Middle frontal gyrus (tissue), 1 donor: ENCODE data around the gene SPAAR.
"Not testable (repeated sequence)": the region's sequence is repeated elsewhere in the genome, so short reads cannot be mapped to it uniquely, and the experiment has no call there.

ENCODE experiments used
- DNase-seq: peaks from one replicate; pipeline ENCODE4 v3.0.0-alpha.2; 2015; ENCODE audit warnings: low spot score; ENCODE audit errors: extremely low spot score

The SPAAR gene

DNA sequence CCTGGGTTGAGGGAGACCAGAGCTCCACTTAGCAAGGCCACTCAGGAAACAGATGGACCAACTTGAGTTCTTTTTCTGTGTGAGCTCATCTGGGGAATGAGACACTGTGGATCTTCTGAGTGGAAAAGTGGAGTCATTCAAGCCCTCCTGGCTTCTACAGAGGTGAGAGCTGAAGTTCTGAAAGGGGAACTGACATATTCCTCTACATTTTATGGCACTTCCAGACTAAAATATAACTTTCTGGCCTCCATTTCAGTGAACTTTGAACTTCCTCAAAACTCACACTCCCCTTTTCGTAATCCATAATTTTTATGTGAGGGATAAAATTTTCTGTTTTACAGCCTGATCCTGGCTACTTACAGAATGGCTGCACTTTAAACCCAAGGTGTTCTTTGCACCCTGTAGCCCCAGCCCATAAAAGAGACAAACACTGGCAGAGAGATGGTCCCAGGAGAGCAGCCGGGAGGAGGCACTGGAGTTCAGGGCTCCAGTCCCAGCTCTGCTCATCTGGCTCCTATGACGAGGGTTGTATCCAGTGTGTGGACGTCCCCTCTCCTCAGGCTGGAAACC, 10.8 kb downstream of the SPAAR start:
- DNase-seq: no peak

DNA sequence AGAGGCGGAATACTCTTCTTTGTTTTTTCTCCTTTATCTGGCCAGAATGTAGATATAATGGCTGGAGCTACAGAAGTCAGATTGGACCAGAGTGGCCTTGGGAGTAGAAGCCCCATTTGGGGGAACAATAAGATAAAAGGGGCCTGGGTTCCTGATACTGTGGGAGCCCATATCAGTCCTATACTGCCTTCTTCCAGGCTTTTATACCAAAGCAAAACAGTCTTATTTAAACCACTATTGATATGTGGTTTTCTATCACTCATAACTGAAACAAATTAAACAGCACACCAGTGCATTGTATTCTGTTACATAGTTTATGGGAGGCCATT, 14.3 kb downstream of the SPAAR start:
- no peak for DNase-seq

DNA sequence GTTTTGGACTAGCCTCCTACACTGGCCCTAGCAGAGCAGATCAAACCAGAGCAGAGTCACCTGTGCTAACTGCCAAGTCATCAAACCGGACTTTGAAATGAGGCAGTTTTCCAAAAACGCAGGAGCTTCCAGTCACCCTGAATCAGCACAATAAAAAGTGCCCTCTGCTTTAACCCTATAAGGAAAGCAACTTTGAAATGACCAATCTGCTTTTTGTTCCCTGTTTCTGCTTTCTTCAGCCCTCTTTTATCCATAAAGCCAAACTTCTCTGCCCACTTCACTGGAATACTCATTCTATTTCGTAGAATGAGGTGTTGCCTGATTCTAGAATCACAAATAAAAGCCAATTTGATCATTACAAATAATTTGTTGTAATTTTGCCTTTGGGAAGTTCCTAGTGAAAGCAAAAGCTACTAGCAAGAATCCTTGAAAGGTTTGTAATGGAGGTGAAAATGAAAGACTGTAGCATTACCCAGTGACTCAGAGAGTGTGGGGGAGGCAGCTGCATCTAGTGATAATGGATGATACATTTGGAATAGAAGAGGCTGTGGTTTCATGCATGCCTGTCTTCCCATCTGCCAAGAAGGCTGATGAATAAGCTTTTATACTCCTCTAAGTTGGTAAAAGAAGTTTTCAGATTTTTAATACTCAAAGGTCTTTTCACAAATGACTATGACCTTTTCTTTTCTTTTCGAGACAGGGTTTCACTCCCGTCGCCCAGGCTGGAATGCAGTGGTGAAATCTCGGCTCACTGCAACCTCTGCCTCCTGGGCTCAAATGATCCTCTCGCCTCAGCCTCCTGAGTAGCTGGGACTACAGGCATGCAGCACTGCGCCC, 14.9 kb downstream of the SPAAR start:
- peak; percentile 47 for DNase-seq

DNA sequence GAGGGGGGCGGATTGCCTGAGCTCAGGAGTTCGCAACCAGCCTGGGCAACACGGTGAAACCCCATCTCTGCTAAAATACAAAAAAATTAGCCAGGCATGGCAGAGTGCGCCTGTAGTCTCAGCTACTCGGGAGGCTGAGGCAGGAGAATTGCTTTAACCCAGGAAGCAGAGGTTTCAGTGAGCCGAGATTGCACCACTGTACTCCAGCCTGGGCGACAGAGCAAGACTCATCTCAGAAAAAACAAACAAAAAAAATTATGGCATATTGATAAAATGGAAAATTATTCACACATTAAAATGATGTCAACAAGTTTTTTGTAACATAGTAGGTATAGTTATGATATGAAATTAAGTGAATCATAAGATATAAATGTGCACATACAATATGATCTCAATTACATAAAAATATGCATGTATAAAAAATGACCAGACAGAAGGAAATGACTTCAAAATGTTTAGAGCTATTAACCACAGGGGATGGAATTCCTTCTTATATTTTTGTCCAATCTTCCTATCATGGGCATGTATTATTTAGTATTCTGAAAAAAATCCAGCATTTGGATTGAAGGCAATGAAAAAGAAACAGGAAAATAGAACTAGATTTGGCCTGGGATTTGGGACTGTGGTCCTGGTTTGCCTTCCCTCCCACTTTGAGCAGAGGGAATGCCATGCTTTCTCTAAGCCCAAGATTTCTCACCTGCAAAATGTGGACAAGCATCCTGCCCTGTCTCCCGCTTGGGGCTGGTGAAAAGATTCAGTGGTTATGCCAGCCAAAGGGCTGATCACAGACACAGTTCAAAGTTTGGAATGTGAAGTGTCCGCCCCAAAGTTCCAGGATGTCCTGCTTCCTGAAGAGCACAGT, 19.5 kb downstream of the SPAAR start:
- DNase-seq: no peak

DNA sequence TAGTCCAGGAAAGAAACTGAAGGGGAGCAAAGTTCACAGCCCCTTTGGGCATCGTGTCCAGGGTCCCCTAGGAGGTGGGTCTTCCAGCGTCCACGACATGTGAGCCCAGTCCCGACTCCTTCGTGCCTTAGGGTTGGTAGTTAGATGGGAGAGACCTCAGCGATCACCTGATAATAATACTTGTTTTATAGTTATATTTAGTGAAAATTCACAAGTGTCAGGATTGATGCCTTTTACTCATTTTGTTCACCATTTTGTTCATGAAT, 20.1 kb downstream of the SPAAR start:
- DNase-seq: no peak

DNA sequence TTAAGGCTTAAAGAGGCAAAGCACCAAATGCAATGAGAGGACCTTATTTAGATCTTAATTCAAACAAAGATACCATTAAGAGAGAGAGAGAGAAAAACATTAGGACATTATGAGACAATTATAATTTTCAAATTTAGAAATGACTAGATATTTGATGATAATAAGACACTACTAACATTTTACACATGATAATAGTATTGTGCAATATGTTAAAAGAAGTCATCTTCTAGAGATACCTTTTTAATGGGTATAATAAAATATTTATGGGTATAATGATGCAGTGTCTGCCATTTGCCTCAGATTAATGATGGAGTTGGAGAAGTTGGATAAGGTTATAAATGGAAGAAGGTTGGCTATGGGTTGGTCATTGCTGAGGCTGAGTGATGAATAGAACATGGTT, 21.2 kb downstream of the SPAAR start:
- DNase-seq: no peak

DNA sequence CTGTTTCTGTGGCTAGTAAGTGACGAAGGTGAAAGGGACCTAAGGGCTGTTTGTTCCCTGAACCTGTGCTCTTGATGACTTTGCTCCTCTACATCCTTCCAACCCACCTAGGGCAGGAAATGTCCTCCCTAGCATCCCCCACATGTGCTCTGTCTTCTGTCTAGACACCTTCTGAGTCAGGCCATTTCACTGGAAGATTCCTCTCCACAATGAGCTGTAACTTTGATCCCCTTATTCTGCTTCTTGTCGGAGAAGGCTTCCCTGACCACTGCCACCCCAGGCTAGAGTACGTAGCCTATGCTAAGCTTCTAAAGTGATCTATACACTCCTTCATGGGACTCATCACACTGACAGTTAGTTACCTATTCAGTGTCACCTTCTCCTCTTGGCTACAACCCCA, 21.7 kb downstream of the SPAAR start:
- DNase-seq: no peak

DNA sequence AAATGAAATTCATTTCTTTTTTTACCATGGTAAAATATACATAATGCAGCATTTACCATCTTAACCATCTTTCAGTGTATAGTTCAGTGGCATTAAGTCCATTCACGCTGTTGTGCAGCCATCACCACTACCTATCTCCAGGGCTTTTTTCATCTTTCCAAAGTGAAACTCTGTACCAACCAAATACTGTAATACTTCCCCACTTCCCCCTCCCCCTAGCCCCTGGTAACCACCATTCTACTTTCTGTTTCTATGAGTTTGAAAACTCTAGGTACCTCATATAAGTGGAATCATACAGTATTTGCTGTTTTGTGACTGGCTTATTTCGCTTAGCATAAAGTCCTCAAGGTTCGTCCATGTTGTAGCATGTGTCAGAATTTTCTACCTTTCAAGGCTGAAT, 23.4 kb downstream of the SPAAR start:
- no peak for DNase-seq

DNA sequence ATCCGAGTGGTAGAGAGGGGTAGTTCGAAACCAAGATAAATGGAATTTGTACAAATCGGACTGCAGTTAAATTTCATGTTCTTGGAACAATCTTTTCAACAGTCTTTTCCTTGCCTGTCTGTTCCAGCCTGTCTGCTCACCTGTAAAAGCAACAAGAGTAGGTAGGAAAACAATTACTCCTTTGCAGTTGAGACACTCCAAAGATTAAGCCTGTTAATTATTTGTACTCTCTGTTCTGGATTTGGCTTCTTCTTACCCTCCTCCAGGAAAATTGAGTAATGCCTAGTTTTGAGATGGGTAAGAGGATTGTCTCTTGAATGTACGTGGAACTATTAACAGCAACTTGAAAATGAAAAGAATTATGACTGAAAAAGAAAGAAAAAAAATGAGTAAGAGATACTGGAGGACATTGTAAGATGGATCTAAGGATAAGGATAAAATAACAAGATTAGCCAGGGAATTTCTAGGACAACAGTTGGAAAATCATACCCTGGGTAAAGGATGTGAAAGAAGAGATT, 24.3 kb downstream of the SPAAR start:
- no peak for DNase-seq

DNA sequence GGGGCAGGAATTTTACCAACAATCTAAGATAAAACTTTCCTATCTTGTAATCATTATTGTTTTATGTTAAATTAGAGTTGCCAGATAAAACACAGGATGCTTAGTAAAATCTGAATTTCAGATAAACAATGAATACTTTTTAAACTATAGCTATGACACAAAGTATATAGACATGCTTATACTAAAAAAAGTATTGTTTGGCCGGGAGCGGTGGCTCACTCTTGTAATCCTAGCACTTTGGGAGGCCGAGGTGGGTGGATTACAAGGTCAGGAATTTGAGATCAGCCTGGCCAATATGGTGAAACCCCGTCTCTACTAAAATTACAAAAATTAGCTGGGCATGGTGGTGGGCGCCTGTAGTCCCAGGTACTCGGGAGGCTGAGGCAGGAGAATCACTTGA, 24.8 kb downstream of the SPAAR start:
- DNase-seq: not testable (repeated sequence)

DNA sequence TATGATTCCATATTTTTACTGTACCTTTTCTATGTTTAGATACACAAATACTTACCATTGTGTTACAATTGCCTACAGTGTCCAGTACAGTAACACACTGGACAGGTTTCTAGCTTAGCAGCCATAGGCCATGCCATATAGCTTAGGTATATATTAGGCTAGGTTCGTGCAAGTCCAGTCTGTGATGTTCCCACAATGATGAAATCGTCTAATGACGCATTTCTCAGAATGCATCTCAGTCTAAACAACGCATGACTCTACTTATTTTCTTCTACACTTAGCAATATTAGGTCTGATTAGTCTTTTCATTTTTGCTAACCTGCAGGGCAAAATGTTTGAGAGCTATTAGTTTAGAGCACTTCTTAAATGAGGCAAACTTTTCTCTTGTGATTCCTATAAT, 26.0 kb downstream of the SPAAR start:
- no peak for DNase-seq

DNA sequence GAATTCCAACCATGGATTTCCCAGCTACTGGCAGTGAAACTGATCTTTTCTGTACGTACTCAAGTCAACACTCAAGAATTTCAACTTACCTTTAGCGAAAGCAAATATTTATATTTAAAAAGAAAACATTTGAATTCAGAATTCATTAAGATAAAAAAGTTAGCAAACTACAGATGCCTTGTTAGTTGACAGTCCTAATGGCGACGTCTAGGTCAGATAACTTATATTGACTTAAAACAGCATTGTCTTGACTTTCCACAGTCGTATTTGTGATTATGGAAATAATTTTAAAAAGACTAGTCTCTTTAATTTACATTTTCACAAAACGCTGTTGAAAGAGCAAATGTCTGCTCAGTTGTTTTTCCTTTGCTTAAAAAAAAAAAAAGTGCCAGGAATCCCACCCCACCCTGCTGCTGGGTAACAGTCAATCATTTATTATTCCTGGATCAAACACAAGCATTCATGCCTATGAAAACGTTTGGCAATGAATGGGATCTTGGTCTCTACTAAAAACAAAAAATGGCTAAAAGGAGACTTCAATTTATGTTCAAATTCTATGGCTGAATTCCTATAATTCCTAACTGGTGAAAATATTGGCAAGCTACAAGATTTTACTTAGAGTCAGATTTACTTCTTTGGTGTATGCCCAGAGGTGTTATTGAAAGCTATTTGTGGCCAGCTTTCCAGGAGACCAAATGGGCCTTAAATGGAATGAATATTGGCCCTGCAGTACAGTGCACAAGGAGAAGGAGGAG, 26.6 kb downstream of the SPAAR start:
- DNase-seq: no peak

DNA sequence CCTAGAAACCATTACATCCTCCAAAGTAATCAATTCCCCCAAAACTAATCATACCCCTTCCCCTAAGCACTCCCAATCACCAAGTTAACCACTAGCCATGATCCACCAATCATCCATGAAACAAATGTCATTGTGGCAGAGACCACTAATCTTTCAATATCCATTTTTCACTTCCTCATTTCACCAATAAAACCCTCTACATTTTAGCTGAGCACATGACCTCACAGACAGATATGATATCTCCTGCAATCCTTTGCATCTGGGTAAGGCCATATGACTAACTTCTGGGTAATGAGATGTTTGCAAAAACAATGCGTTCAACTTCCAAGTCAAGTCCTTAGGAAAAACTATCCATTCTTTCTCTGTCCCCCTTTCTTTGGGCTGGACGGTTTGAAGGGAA, 27.9 kb downstream of the SPAAR start:
- DNase-seq: no peak

DNA sequence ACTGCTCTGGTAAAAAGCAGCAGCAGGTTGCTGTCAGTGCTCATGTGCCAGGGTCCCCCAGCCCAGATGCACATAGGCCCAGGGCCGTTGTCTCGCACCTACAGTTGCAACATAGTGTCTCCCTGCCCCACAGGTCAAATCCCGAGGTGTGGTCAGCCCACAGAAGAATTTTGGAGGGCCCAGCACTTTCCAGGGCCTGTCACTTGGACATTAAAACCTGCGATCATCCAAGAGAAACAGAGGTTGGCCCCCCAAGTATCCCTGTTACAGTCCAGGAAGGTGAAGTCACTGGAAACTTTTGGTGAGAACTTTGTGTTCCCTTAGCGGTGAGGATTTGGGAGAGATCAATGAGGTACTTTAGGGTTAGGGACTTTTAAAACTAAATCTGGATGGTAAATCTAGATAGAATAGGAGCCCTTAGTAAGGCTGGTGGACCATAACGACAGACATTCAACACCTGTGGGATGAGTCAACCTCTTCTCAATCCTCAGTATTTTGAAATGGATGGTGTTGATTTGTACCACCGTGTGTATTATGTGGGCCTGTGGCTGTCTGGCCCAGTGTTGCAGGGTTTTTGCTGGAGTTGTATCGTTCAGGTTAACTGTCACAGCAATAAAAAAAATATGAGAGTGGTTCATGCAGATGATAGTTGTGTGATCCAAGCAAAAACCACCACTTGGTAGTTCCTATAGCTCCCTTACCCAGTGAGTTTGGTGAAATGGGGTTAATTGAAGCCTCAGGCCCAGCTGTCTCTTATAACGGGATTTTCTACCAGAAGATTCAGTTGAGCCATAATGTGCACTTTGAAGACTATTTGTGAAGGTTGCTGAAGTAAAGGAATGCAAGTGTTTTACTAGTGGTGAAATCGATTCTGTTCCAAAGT, 29.4 kb downstream of the SPAAR start:
- DNase-seq: no peak

DNA sequence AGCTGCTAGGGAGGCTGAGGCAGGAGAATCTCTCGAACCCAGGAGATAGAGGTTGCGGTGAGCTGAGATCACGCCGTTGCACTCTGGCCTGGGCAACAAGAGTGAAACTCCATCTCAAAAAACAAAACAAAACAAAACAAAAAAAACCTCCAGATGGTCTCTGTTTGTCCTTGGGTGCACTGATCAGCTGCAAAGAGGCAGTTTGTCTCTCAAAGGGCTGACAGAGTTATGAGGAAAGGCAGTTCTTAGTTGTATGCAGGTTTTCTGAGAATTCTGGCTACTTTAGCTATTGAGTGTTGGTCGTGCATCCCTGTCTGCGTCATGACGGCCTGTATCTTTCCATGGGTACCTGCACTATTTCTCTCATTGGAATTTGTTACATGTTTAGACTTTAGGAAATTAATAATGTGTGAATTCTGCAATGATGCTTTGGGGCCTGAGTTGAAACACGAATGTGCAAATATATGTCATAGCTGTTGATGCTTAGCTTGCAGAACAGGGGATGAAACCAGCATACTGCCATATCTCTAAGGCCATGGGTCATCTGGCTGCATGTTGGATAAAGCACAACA, 30.5 kb downstream of the SPAAR start:
- DNase-seq: no peak

DNA sequence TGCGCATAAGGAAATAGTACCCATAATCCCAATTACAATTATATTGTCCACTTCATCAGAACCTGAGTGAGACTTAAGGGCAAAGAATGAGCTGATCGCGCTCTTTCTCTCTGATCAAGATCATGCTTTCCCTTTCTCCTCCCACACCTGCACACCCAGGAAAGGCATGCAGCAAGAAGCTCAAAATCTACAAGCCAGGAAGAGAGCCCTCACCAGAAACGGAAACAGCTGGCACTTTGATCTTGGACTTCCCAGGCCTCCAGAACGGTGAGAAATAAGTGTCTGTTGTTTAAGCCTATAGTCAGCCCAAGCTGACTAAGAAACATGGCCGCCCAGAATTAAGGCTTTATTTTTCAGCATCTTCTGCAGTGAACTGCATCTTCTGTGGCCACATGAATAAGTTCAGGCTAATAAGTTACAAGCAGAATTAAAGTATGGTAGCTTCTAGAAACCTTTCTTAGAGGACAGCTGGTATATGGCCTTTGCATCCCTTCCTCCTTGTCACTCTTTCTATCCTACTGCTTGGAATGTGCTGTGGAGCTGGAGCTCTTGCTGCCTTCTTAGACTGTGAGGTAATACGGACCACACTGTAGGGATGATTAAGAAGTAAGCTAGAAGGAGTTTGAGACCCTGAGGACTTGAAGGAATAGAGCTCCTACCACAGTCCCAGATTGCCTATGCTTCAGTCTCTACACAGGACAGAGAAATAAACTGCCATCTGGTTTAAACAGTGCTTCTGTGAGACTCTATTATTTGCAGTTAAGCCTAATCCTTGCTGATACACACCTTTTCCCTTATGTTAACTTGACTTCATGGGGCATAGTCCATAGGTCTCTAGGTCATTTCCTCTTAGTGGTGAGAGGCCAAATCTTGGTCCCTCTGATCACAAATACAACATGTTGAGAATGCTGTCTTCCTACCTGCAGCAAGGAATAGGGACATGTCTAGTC, 31.4 kb downstream of the SPAAR start:
- DNase-seq: no peak

DNA sequence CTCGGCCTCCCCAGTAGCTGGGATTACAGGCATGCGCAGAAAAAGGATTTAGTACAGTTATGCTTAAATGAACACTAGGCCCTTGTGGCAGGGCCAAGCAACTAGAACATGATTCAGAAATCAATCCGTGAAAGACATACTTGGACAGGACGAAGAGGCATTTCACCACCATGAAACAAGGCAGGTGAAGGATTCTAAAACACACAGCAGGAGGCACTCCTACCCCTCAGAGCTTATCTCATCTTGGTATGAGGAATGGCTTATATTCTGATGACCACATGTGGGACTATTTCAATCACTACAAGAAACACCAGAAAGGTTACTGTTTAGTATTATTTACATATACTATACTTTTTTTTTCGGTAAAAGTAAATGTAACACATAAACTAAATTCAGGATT, 33.0 kb downstream of the SPAAR start:
- no peak for DNase-seq

DNA sequence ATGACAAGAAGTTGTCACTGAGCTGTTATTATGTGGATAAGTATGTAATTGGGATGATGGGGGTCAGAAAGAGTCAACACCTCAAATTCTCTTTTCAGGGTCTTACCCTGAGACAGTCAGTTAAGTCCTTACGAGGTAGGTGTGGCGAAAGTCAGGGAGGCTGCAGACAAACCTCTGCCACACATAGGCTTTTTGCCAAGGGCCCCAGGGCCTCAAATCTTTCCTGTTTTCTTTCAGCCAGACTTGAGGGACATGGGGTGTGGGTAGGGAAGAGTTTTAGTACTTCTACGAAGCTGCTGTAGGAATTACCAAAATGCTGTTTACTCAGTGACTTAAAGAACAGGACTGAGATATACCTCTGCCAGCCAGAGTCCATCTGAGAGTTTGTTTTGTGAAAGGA, 34.9 kb downstream of the SPAAR start:
- DNase-seq: no peak

DNA sequence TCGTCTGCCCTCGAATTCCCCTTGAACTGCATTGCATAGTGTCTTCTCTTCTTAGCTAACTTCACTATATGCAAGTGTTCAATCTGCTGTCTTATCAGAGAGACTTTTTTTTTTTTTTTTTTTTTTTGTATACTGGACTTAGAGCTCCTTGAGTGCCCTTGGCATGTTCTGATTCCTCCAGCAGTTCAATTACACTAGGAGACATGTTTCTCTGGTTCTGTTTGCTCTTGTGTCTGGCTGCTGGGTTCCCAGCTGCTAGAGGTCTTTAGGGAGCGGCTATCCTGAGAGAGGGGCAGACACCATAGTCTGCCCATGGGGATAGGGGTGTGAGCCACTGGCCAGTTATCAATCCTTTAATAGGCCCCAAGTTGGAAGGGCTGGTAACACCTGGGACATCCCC, 35.6 kb downstream of the SPAAR start:
- DNase-seq: no peak
